Neural progenitor cell (in vitro differentiated cells): ENCODE results near the gene CNTNAP2.

Experiments
- EZH2 ChIP-seq: fragments of 200-600 bp; sonication (generic); IDR thresholded peaks from 2 replicates; pipeline ENCODE4 v1.6.1; 2017; ENCODE audit warnings: antibody characterized with exemption, mild to moderate bottlenecking, moderate library complexity
- EZH2phosphoT487 ChIP-seq: fragments of 200-600 bp; sonication (generic); IDR thresholded peaks from 2 replicates; pipeline ENCODE4 v1.6.1; 2017; ENCODE audit warnings: antibody characterized with exemption
- TF ChIP-seq, protein P1 (sequence below): fragments of 200-600 bp; sonication (generic); IDR thresholded peaks from 2 replicates; pipeline ENCODE4 v1.5.1; 2017; ENCODE audit warnings: antibody characterized with exemption, mild to moderate bottlenecking

DNA sequence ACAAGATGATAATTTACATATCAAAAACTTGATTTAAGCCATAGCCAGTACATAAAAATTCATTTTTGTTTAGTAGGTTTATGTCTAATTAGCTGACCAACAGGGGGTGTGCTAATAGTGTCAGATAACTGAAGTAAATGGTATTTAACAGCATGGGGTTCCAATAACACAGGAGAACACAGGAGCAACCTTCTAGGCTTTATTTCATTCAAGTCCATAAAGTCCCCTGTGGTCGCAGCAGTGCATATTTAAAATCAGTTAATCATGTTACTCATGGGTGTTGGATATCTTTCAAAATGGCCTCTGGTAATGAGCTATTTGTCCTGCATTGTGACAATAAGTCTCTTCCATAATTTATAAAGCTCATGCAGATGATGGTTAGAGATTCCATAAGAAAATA is 238.6 kb downstream of the CNTNAP2 start:
- TF ChIP-seq, protein P1, sequence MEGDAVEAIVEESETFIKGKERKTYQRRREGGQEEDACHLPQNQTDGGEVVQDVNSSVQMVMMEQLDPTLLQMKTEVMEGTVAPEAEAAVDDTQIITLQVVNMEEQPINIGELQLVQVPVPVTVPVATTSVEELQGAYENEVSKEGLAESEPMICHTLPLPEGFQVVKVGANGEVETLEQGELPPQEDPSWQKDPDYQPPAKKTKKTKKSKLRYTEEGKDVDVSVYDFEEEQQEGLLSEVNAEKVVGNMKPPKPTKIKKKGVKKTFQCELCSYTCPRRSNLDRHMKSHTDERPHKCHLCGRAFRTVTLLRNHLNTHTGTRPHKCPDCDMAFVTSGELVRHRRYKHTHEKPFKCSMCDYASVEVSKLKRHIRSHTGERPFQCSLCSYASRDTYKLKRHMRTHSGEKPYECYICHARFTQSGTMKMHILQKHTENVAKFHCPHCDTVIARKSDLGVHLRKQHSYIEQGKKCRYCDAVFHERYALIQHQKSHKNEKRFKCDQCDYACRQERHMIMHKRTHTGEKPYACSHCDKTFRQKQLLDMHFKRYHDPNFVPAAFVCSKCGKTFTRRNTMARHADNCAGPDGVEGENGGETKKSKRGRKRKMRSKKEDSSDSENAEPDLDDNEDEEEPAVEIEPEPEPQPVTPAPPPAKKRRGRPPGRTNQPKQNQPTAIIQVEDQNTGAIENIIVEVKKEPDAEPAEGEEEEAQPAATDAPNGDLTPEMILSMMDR, result no peak
- TF ChIP-seq EZH2phosphoT487 (no peak), EZH2 (no peak)
